ENCODE data around the gene SLIT3.

SLIT3 gene

DNA sequence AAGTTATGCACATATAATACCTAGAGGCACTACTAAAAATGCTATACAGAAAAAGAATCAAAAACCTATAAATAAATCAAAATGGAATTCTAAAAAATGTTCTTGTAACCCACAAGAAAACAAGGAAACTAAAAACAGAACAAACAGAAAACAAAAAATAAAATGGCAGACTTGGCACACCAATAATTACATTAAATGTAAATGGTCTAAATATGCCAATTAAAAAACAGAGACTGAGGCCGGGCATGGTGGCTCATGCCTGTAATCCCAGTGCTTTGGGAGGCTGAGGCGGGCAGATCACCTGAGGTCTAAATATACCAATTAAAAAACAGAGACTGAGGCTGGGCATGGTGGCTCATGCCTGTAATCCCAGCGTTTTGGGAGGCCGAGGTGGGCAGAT is 142.2 kb downstream of the SLIT3 start:
- TF ChIP-seq, protein P1, sequence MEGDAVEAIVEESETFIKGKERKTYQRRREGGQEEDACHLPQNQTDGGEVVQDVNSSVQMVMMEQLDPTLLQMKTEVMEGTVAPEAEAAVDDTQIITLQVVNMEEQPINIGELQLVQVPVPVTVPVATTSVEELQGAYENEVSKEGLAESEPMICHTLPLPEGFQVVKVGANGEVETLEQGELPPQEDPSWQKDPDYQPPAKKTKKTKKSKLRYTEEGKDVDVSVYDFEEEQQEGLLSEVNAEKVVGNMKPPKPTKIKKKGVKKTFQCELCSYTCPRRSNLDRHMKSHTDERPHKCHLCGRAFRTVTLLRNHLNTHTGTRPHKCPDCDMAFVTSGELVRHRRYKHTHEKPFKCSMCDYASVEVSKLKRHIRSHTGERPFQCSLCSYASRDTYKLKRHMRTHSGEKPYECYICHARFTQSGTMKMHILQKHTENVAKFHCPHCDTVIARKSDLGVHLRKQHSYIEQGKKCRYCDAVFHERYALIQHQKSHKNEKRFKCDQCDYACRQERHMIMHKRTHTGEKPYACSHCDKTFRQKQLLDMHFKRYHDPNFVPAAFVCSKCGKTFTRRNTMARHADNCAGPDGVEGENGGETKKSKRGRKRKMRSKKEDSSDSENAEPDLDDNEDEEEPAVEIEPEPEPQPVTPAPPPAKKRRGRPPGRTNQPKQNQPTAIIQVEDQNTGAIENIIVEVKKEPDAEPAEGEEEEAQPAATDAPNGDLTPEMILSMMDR (IDR thresholded peaks at IDR 0.05; ENCODE audit: insufficient read depth, missing control alignments) = no peak
- FAIRE-seq (no peak), DNase-seq (ENCODE audit: insufficient read length, low spot score) (no peak)

DNA sequence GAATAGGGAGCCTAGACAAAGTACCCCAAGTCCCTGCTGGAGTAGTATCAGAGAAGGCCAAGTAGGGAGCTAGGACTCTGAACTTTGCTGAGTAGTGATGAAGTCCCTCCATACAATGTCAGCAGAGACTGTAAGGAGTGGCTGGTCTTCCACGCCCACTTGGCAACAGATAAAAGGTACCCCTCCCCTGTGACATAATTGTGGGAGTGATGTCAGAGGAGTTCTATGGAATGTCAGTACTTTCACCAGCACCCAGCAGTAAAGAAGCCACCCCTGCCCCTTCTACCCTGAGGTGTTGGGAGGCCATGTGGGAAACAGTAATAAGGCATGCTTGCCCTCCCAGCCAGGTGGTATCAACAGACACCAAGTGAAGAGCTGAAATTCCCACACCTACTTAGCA is 143.9 kb downstream of the SLIT3 start:
- TF ChIP-seq, protein P1 (IDR thresholded peaks at IDR 0.05; ENCODE audit: insufficient read depth, missing control alignments) = no peak
- FAIRE-seq = no peak
- DNase-seq (ENCODE audit: insufficient read length, low spot score) = no peak

DNA sequence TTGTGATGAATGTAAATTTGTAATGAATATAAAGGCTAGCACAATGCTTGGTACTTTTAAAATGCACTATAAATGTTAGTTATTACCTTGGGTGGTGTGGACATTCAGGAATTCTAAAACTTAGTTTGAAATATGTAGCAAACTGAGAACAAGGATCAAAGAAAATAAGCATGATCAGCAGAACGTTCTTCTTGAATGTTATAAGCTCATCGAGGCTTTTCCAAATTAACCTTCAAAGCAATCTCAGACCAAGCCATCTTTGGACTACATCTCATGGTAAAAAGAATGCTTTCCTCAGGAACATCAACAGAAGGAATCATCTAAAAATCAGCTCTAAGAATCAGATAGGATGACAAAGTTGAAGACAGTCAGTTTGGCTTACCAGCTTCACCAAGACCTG is 146.3 kb downstream of the SLIT3 start:
- no peak for FAIRE-seq
- TF ChIP-seq, protein P1 (IDR thresholded peaks at IDR 0.05; ENCODE audit: insufficient read depth, missing control alignments) = no peak
- DNase-seq (ENCODE audit: insufficient read length, low spot score) = no peak

DNA sequence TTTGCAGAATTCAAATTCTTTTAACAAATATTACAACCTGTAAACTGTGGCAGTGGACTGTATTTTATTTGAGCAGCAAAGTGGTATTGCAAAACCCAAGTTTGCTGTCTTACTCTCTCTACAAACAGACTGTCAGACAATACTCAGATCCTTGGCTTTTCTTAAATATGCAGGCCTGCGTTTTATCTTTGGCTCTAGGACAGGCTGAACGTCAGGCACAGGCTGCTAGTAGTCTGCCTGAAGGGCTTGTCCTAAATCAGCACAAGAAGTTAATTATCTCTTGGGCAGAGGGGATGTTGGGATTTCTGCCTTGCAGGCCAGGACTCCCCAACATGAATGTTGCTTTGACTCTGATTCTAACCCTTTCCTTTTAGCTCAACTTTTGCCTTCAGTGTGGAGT is 147.5 kb downstream of the SLIT3 start:
- TF ChIP-seq, protein P1 (IDR thresholded peaks at IDR 0.05; ENCODE audit: insufficient read depth, missing control alignments) = no peak
- FAIRE-seq (no peak), DNase-seq (ENCODE audit: insufficient read length, low spot score) (no peak)

DNA sequence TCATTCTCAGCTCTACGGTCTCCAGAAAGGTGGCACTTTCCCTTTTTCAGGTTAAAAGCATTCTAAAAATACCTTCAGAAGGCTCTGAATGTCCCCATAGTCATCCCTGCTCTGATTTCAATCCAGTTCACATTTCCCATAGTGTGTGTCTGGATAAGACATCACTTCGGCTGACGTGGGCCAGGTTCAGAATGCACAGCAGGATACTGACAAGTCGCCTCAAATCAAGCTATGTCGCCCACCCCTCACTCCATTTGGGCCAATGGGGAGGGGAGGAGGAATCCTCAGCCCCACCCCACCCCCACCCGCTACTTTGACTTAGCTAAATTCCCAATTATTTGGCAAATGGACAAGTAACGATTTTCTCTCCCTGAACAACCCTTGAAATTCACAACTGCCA is 148.0 kb downstream of the SLIT3 start:
- DNase-seq (ENCODE audit: insufficient read length, low spot score) = no peak
- FAIRE-seq = no peak
- TF ChIP-seq, protein P1 (IDR thresholded peaks at IDR 0.05; ENCODE audit: insufficient read depth, missing control alignments) = no peak

DNA sequence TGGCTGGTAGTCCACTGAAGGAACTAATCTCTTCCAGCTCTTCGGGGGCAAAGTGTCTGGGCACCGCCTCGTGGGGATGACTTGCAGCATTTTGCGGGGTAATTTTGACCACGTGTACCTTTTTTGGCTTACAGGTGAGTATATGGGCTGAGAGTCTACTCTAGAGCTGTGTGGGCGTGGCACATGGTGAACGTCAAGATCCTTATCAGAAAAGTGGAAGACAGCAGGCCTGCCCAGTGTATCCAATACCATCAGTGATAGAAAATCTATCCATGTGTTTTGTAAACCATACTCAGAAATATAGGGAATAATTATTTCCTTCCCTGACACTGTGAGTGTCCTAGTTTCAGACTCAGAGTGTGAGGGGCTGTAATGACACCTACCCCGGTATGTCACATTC is 148.5 kb downstream of the SLIT3 start:
- no peak for FAIRE-seq
- TF ChIP-seq, protein P1 (IDR thresholded peaks at IDR 0.05; ENCODE audit: insufficient read depth, missing control alignments) = no peak
- no peak for DNase-seq (ENCODE audit: insufficient read length, low spot score)

DNA sequence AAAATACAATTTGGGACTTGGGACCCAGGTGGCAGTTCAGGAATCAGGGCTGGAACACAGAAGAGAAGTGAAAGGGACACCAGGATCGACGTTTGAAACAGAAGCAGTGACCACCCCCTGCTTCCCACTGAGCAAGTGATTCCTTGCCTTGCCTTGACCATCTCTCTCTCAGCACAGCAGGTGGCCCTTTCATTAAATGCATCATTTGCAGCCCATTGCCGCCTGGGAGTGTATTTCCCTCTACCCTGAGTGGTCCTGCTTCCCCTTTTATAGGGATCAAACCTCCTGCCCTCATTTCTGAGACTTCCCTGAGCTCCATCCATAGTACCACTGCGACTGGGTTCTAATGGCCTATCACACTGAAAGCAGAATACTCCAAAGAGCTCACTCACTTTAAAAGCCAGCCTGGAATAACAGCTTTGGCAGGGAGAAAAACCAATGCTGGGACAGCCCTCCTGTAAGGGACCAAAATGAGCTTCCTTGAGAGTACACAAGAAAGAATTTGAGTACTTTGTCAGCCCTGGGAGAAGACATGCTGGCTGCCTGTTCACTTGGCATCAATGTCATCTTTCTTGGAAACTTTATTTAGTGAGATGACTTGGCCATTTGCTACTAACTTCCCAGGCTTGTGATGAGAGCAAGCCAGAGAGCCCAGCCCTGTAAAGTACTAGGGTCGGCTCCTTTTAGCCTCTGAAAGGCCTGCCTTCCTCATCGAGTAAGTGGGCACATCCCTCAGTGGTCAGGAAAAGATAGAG is 149.7 kb downstream of the SLIT3 start:
- TF ChIP-seq, protein P1 (IDR thresholded peaks at IDR 0.05; ENCODE audit: insufficient read depth, missing control alignments) = no peak
- DNase-seq (ENCODE audit: insufficient read length, low spot score) = no peak
- no peak for FAIRE-seq

Measured in D721Med (cell line).